BJ (cell line): ENCODE results near the gene IMPDH2. TPM values are rescaled to one million over a fixed set of nuclear protein-coding genes. Genes with fewer than 3 reads are reported as not detected.
A peak's percentile ranks its signal among the peaks of the same experiment; 100 is the strongest.

Source experiments
- CTCF ChIA-PET: fragments of 350-600 bp; formaldehyde crosslinking; extraction: SDS; loops from one replicate; lab custom pipeline; 2021; ENCODE audit warnings: antibody characterized with exemption, inconsistent platforms; lab: Yijun Ruan, JAX
- POLR2A ChIA-PET: fragments of 300-600 bp; sonication (Branson Sonifier 250); formaldehyde crosslinking; extraction: SDS; loops from one replicate; lab custom pipeline; 2021; ENCODE audit warnings: antibody characterized with exemption; lab: Charles Lee
- DNase-seq: peaks from one replicate; pipeline ENCODE4 v3.0.0-alpha.2; 2011; ENCODE audit warnings: low read depth
- H3K27me3 ChIP-seq: 2 replicates; pipeline ENCODE4 v1.6.0; 2011; ENCODE audit warnings: low read length; ENCODE audit not compliant: control insufficient read depth, insufficient read depth
- H3K36me3 ChIP-seq: 2 replicates; pipeline ENCODE4 v1.5.1; 2011; ENCODE audit warnings: low read length; ENCODE audit not compliant: control insufficient read depth, insufficient read depth
- H3K4me3 ChIP-seq: 2 replicates; pipeline ENCODE4 v1.5.1; 2011; ENCODE audit warnings: low read depth, mild to moderate bottlenecking, control low read depth, low read length
- polyA plus RNA-seq: library from polyadenylated mRNA; depleted of rRNA; stranded (reverse); fragments of >200 nt; gene quantifications from 2 replicates; pipeline ENCODE4 v1.2.3, GENCODE V29; 2011
- TF ChIP-seq, protein P1 (sequence below): IDR thresholded peaks from 2 replicates; pipeline ENCODE4 v1.5.1; 2011; ENCODE audit warnings: low read depth, mild to moderate bottlenecking, control low read depth, inconsistent platforms, low read length, moderate library complexity; ENCODE audit not compliant: insufficient read depth

The IMPDH2 gene
- polyA plus RNA-seq, 1 experiment = 395 TPM

DNA sequence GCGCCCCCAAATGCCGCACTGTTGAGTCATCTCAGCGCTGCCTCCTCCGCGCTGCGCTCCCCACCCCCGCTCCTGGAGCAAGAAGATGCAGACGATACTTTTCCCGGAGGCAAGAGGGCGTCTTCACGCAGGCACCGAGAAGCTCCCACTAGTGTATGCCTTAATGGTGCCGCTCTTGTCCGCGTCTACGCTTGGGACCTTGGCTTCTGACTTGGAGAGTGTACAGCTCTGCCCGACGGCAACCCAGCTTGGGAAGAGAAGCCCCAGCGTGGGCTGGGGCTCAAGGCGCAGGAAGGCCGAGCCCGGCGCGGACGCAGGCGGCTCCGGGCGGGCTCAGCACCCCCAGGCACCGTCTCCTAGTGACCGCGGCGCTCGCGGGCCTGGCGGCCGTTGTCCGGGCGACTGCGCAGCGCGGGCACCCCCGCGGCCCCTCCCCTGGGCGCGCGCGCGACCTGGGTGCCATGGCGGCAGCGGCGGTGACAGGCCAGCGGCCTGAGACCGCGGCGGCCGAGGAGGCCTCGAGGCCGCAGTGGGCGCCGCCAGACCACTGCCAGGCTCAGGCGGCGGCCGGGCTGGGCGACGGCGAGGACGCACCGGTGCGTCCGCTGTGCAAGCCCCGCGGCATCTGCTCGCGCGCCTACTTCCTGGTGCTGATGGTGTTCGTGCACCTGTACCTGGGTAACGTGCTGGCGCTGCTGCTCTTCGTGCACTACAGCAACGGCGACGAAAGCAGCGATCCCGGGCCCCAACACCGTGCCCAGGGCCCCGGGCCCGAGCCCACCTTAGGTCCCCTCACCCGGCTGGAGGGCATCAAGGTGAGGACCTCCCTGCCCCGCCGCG is 39.2 kb downstream of the IMPDH2 start, which contains the start of gene P4HTM:
TSS of gene P4HTM (plus strand) at position 446 of the 840 bp plus-strand sequence. CDS start at position 462, 16 bp downstream.
- TF ChIP-seq, protein P1, sequence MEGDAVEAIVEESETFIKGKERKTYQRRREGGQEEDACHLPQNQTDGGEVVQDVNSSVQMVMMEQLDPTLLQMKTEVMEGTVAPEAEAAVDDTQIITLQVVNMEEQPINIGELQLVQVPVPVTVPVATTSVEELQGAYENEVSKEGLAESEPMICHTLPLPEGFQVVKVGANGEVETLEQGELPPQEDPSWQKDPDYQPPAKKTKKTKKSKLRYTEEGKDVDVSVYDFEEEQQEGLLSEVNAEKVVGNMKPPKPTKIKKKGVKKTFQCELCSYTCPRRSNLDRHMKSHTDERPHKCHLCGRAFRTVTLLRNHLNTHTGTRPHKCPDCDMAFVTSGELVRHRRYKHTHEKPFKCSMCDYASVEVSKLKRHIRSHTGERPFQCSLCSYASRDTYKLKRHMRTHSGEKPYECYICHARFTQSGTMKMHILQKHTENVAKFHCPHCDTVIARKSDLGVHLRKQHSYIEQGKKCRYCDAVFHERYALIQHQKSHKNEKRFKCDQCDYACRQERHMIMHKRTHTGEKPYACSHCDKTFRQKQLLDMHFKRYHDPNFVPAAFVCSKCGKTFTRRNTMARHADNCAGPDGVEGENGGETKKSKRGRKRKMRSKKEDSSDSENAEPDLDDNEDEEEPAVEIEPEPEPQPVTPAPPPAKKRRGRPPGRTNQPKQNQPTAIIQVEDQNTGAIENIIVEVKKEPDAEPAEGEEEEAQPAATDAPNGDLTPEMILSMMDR = peak; percentile 62
- peak; percentile 75 for DNase-seq
- POLR2A ChIA-PET = interaction anchor here (1.0 to 1.3 kb wide), 3 partner anchors 17 to 40 kb away, joined by 3 to 9 read pairs (median 6); partner anchors contain the start of genes DALRD3 and WDR6
- CTCF ChIA-PET = interaction anchor here (0.6 to 5.7 kb wide), 9 partner anchors 16 to 458 kb away, joined by 3 to 60 read pairs (median 6); partner anchors contain the start of genes DALRD3, IMPDH2, NDUFAF3 and QRICH1
- Histone ChIP-seq H3K4me3 (peak within 1 kb of the TSS; percentile 88), H3K27me3 (no peaks in the 10 kb centered on the region), H3K36me3 (peaks cover 6% of the 10 kb centered on the region)

DNA sequence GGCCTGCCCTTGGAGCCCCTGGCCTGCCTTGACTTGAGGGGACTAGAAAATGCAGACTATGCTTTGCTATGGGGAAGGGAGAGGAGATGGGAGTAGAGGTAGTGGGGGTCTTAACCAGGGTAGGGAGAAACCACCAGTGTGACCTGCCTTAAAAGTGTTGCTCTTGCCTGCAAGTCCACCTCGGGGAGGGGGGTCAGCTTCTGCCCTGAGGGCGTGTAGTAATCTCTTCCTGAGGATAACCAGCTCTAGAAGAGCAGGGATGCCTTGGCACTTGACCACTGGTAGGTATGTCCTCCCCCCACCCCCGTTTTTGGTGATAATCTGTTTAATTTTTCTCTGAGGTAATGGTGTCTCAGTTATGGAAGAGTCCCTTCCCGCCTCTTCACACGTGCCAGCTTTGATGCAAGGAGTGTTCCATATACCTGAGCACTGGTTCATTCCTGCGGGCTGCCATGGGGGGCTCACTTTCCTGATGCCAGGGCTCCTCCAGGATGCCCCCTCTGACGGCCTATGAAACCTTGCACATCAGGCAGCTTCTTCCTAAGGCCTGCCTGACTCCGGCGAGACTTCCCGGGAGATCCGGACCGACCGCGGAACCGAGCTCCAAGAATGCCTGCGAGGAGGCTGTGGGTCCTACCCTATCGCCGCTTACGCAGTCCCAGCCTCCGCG is 39.9 kb downstream of the IMPDH2 start:
- H3K36me3 ChIP-seq = peaks cover 11% of the 10 kb centered on the region
- peak overlapping the region; percentile 88 for H3K4me3 ChIP-seq
- no peaks in the 10 kb centered on the region for H3K27me3 ChIP-seq
- no peak for DNase-seq
- CTCF ChIA-PET = interaction anchor here (0.6 to 5.7 kb wide), 12 partner anchors 10 to 459 kb away, joined by 3 to 60 read pairs (median 5); partner anchors contain the start of genes DALRD3, IMPDH2, NDUFAF3 and QRICH1
- POLR2A ChIA-PET = interaction anchor here (0.6 to 1.3 kb wide), 4 partner anchors 18 to 60 kb away, joined by 3 to 9 read pairs (median 4); partner anchors contain the start of genes DALRD3 and WDR6
- TF ChIP-seq, protein P1 = no peak

DNA sequence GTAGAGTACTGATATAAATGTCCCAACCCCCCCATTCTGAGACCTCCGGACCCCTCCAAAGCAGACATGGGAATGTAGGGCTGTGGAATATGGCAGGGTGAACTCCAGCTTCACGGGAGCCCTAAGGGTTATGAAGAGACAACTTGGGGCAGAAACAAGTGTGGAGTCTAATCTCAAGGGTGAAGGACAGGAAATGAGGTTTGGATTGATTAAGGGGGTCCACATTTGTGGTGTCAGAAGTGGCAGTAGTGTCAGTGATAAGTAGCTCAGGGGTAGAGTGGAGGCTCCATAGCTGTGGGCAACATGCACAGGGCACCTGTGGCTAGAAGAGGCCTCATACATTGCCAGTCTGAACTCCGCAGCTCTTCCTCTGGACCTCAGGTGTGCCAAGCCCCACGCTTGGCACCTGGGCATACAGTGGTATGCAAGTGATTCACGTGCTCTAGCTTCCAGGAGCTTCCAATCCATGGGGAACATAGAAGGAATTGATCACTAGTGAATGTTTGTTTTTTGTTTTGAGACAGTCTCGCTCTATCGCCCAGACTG is 43.3 kb downstream of the IMPDH2 start:
- no peaks in the 10 kb centered on the region for H3K27me3 ChIP-seq
- TF ChIP-seq, protein P1 = no peak
- H3K4me3 ChIP-seq = no peak overlapping the region
- H3K36me3 ChIP-seq = peaks cover 19% of the 10 kb centered on the region
- CTCF ChIA-PET = interaction anchor here (1.1 to 1.3 kb wide), 3 partner anchors 16 to 36 kb away, joined by 3 to 7 read pairs (median 4); partner anchors contain the start of gene NDUFAF3
- no peak for DNase-seq
- POLR2A ChIA-PET = no interaction called here

DNA sequence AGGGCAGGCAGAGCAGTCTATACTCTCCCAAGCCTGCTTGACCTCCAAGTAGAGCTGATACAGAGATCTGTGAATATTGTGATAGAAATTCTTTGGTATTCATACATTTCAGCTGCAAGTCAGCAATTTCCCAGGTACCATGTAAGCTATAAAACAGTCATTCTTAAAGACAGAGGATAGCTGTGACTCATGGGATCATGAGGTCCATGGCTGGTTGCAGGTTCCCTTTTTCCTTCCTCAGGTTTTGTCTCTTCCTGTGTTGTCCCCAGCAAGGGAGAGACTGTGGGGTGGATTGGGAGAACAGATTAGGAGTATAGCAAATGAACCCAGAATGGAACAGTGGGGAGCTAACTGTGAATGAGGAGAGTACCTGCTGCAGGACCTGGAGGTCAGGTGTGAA is 44.5 kb downstream of the IMPDH2 start:
- Histone ChIP-seq H3K27me3 (no peaks in the 10 kb centered on the region), H3K36me3 (peaks cover 22% of the 10 kb centered on the region), H3K4me3 (no peak overlapping the region)
- TF ChIP-seq, protein P1 = no peak
- no peak for DNase-seq
- POLR2A ChIA-PET = no interaction called here
- CTCF ChIA-PET = no interaction called here
